HG03196 (cell line): ENCODE data around the gene HINFP.
A peak's percentile ranks its signal among the peaks of the same experiment; 100 is the strongest.
"Not testable (repeated sequence)": the region's sequence is repeated elsewhere in the genome, so short reads cannot be mapped to it uniquely, and the experiment has no call there.

Experiments used
- ATAC-seq: cut with Tn5 transposase; IDR thresholded peaks from one replicate; pipeline ENCODE4 v1.9.1; 2021; ENCODE audit not compliant: unreplicated experiment

The HINFP gene

DNA sequence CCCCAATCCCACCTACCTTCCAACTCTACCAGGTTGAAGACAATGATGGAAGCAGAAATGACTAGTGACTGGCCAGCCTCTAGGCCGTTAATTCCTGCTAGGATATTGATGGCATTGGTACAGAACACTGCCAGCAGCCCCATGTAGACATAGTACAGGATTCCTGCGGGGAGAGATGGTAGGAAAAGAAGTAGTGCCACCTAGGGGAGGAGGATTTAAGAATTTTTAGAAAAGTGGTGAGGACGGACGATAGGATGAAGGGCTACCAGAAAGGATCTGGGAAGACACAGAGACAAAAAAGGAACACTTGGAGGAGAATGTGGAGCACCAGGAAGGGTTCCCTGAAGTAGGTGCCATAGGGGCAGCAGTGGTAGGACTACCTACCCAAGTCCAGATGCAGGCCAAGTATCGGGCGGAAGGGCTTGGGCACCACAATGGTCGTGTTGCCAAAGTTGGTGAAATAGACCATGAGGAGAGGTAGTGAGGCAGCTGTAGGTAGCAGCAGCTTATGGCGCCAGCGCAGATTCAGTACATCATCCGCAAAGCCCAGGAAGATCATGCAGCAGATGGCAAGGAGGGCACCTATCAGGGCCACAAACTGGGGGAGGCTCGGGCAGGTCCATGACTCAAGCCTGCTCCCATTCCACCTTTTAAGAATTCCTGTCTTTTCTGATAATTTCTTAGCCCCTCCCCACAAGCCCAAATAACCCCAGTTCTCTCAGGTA is 21.0 kb upstream of the HINFP start:
- ATAC-seq = no peak

DNA sequence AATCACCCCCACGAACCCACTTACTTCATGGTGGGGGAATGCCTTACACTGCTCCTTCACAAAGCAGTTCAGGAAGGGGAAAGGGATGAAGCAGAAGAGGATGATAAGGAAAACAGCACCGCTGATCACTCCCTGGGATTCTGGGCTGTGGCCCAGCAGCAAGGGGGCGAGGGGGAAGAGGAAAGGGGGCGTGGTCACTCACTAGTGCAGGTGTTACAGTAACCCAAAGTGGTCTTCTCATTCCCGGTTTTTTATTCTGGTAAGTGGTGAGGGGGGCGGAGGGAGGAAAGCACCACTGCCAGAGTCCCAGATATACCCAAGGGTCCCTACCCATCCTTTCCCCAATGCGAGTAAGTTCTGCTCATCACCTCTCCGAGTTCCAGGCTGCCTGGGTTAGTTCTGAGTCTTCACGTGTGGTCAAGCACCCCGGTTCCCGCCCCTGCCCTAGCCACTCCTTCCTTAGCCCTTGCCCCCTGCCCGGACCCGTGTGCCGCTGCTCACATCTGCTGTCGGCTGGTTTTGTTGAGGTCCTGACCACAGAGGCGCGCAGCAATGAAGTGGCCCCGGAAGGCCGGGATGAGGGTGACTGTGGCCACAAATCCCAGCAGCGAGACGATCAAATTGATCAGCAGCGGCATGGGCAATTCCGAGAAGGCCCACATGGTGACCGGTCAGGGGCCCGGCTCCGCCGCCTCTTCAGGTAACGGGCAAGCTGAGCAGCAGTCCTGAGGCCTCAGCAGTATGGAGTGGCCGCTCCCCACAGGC is 20.2 kb upstream of the HINFP start:
- peak; percentile 4 for ATAC-seq

DNA sequence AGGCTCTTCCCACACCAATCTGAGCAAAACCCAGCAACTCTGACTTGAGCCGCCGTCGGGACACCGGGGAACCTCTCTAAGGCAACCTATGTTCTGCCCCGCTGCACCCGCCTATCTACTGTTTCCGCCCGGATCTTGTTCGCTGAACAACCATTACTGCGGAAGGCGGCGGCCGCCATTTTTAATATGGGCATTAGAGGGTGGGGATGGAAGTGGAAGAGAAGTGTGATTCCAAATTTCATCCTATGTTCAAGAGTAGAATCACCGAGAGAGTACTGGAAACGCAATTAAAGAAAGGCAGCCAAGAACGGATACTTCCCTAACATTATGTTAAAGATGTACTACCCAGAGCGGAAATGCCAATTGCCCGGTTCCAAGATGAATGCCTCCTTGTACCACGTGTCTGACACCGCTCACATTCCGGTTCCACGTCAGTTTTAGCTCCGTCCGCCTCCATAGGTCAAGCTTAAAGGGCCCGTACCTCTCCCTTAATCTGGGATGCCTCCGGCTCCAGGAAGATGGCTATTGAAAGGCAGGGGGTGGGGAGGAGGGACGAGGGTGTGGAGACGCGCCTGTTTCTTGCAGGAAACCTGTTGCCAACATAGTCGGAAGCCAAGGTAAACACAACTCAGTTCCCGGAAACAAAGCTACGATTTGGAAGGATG is 19.5 kb upstream of the HINFP start, which contains the start of gene DPAGT1:
Gene DPAGT1, minus strand, starts transcription at position 95 of the 665 bp plus-strand sequence. CDS start 198 bp downstream, outside the sequence.
- peak; percentile 79 for ATAC-seq

- ATAC-seq = not testable (repeated sequence)
Measured at GRCh38 chr11:119103161-119103664, 18.2 kb upstream of the HINFP start.

- no peak for ATAC-seq
Measured at GRCh38 chr11:119103793-119104192, 17.6 kb upstream of the HINFP start.

- peak; percentile 59 for ATAC-seq
Measured at GRCh38 chr11:119106564-119107537, 14.5 kb upstream of the HINFP start, which contains the start of gene C2CD2L. Gene C2CD2L (plus strand): TSS chr11:119107344. CDS start chr11:119107742, 398 bp downstream.

DNA sequence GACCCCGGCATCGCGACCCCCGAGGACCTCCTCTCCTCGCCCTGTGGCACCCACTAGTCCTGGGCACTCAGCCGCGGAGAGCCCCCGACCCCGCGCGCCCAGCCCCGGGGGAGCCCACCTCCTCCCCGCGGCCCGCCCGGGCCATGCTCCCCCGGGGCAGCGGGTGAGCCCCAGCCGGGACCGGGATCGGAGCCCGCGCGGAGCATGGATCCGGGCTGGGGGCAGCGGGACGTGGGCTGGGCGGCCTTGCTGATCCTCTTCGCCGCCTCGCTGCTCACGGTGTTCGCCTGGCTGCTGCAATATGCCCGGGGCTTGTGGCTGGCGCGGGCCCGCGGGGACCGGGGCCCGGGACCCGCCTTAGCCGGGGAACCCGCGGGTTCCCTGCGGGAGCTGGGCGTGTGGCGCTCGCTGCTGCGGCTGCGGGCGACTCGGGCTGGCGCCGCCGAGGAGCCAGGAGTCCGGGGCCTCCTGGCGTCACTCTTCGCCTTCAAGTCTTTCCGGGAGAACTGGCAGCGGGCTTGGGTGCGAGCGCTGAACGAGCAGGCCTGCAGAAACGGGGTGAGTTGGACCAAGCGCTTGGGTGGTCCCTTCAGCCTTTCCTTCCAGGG is 13.7 kb upstream of the HINFP start:
- no peak for ATAC-seq

DNA sequence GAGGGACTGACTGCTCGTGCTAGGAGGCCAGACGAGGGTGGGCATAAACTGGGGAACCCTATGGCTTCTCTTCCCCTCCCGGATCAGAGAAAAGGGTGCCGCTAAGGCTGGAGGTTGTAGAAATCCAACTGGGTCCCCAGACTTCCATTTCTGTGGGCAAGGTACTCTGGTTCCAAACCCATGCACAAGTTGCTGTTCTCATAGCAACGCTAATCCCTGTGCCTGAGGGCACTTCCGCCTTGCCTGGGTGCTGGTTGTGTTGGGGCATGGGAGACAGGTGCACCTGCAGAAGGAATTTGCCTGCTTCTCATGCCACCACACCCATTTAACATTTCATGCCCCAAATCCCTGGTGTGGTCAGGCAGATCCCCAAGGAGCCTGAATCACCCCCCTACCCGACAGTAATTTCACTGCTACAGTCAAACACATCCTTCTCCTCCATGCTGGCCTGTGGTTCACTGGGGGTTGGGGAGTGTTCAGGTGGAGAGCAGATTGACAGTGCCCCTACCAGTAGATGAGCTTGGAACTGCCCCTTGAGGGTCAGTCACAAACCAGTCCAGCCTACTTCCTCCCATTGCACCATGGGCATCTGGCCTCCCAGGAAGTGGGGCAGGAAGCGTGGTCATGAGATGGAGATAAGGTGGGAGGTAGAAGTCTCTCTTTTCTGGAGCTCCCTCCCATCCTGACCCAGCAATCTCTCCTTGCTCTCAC is 13.1 kb upstream of the HINFP start:
- no peak for ATAC-seq

GRCh38 chr11:119108857-119109221 is 12.5 kb upstream of the HINFP start:
- no peak for ATAC-seq

DNA sequence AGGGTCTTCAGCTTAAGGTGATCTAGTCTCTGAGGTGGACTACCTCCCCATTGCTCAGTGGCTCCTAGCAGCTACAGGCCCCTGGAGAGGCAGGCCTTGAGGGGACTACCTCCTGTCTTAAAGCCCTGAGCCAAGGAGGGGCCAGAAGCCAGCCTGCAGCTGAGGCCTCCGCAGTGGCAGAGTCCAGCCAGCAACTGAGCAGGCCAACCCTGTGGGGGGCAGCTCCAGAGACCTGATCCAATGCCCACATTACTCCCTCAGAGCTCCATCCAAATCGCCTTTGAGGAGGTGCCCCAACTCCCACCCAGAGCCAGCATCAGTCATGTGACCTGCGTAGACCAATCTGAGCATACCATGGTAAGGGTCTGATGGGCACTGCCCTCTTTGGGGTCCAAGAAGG is 11.5 kb upstream of the HINFP start:
- no peak for ATAC-seq

DNA sequence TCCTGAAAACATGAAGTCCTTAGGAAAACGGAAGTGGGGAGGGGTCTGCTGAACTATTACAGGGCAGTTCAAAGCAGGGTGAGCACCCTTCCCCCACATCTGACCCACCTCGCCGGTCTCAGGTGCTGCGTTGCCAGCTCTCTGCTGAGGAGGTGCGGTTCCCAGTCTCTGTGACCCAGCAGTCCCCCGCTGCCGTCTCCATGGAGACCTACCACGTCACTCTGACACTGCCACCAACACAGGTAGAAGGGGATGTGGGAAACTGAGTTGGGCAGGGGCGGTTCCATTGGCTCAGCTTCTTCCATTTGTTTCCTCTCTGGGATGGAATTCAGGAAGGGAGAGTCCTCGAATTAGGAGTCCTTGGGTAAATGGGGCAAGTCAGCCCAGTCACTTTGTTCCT is 10.9 kb upstream of the HINFP start:
- ATAC-seq = no peak

DNA sequence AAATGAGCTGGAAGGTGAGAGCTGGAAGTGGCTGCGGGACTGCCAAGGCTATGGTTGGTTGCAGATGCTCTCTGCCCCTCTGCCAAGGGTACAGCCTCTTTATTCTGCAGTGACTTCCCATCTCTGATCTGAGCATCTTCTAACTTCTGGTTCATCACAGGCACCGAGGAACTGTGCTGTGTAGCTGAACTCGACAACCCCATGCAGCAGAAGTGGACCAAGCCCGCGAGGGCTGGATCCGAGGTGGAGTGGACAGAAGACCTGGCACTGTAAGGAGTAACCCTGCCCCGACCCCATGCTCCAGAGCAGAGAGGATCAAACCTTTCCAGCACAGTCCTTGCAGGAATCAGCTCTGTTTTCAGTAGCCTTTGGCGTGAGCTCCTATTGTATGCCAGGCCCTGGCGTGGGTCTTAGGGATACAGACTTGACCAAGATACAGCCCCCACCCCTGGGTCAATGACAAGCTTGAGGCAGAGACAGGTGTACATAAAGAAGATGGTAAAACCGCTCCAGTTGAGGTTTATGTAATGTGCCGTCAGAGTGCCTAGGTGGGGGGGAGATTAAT is 9.9 kb upstream of the HINFP start:
- no peak for ATAC-seq

DNA sequence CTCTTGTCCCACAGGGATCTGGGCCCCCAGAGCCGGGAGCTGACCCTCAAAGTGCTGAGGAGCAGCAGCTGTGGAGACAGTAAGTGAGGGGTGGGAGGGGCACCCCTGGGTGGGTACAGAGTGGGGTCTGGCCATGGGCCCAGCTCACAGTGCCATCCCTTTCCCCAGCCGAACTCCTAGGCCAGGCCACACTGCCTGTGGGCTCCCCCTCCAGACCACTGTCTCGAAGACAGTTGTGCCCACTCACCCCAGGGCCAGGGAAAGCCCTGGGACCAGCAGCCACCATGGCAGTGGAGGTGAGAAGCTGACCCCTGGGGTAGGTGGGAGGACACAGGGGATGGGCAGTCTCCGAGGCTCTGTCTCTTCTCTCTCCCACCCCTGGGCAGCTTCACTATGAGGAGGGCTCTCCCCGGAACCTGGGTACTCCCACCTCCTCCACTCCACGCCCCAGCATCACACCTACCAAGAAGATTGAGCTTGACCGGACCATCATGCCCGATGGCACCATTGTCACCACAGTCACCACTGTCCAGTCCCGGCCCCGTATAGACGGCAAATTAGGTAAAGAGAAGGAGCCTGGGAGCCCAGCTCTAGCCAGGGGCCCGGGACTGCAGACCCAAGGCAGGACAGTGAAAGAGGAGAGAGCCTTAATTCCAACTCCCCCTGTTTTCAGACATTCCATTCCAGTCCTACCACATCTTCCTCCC is 8.9 kb upstream of the HINFP start:
- ATAC-seq = no peak

DNA sequence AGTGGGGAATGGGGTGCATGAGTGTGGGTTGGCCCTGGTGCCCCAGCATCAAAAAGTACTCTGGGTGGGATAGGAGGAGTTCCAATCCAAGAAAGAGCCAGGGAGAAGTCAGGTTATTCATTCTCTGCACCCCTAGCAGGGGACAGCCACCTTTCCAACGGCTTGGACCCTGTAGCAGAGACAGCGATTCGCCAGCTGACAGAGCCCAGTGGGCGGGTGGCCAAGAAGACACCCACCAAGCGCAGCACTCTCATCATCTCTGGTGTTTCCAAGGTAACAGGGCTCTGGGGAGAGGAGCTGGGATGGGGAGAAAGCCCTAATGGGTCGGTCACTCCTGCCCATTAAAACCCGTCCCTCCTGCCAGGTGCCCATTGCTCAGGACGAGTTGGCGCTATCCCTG is 7.7 kb upstream of the HINFP start:
- no peak for ATAC-seq

GRCh38 chr11:119114351-119114750 is 7.0 kb upstream of the HINFP start:
- no peak for ATAC-seq

GRCh38 chr11:119115484-119116234 is 5.7 kb upstream of the HINFP start:
- no peak for ATAC-seq

DNA sequence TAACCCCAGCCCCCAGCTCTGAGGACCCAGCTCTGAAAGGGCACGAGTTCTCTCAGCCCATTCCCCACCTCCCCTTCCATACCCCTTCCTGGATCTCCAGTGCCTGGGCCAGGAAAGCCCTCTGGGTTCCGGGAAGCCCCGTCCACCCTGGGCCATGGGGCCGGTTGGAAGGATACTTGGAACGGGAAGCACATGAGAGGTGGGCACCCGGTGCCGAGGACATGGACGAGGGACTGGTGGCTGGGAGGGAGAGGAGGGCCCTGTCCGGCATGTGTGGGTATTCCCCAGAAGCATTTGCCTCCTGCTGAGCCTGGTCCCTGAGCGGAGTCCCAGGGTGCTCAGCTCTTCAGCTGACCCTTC is 5.2 kb upstream of the HINFP start:
- no peak for ATAC-seq

DNA sequence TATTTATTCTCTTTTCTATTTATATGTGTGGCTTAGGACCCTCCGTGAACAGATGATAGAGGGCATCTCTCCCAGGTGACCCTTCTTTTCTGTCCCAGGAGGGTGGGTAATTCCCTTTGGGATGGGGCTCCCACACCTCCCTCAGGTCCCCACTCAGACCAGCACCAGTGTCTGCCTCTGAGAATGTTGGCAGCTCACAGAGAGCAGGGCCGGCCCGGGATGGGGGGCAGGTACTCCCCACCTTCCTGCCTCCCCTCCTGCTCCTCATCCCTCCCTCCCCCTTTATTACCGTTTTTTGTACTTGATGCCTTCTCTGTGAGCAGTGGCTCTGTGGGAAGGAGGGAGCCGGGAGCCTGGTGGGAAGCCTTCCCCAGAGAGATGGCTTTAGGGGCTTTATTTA is 4.8 kb upstream of the HINFP start:
- ATAC-seq = no peak
